H1 (cell line): ENCODE results near the gene DNAJC9. TPM values are rescaled to one million over a fixed set of nuclear protein-coding genes. Genes with fewer than 3 reads are reported as not detected.

Experiments
- CTCF ChIA-PET: fragments of 300-600 bp; sonication (Branson Sonifier 250); formaldehyde crosslinking; loops from one replicate; lab custom pipeline; 2021; ENCODE audit not compliant: partially characterized antibody; lab: Charles Lee
- POLR2A ChIA-PET: fragments of 300-600 bp; sonication (Branson Sonifier 250); formaldehyde crosslinking; loops from one replicate; lab custom pipeline; 2021; ENCODE audit warnings: inconsistent platforms; ENCODE audit not compliant: partially characterized antibody; lab: Charles Lee
- DNase-seq, 2 experiments: peaks; one replicate each; pipeline versions ENCODE4 v3.0.0 to v3.0.0-alpha.2; 2010 to 2022; ENCODE audit warnings: low spot score in 2 of 2, low read depth in 1 of 2, mixed read lengths in 1 of 2
- FAIRE-seq: peaks from 2 replicates; lab custom pipeline; 2011; peaks lifted over from hg19 to GRCh38; lab: Jason Lieb, UNC
- H2AFZ ChIP-seq: 2 replicates; pipeline ENCODE4 v1.8.1; 2012; ENCODE audit warnings: low read length, inconsistent platforms
- H2AK5ac ChIP-seq: 2 replicates; pipeline ENCODE4 v1.6.1; 2013; ENCODE audit warnings: low read depth, low read length
- H2BK120ac ChIP-seq: replicated peaks from 2 replicates; pipeline ENCODE3; 2013; ENCODE audit warnings: low read depth, low read length, inconsistent platforms
- H2BK12ac ChIP-seq: 2 replicates; pipeline ENCODE4 v1.6.1; 2013; ENCODE audit warnings: low read depth, low read length
- H2BK15ac ChIP-seq: 2 replicates; pipeline ENCODE4 v1.6.1; 2013; ENCODE audit warnings: low read length
- H2BK20ac ChIP-seq: 2 replicates; pipeline ENCODE4 v1.6.1; 2013; ENCODE audit warnings: low read length
- H2BK5ac ChIP-seq: 2 replicates; pipeline ENCODE4 v1.6.1; 2013; ENCODE audit warnings: low read depth, low read length
- H3K14ac ChIP-seq: 2 replicates; pipeline ENCODE4 v1.6.1; 2013; ENCODE audit warnings: inconsistent platforms; ENCODE audit not compliant: insufficient read length
- H3K18ac ChIP-seq: 2 replicates; pipeline ENCODE4 v1.6.1; 2013; ENCODE audit warnings: low read length; ENCODE audit errors: extremely low read depth
- H3K23ac ChIP-seq: 2 replicates; pipeline ENCODE4 v1.6.1; 2013; ENCODE audit warnings: inconsistent platforms; ENCODE audit not compliant: insufficient read length
- H3K23me2 ChIP-seq: 2 replicates; pipeline ENCODE4 v1.6.1; 2013; ENCODE audit warnings: low read depth, low read length
- H3K27ac ChIP-seq: 2 replicates; pipeline ENCODE4 v1.6.1; 2011; ENCODE audit warnings: low read depth, low read length, inconsistent platforms
- H3K27me3 ChIP-seq, 4 experiments: replicated peaks in 1 of 4; 1 replicate in 1 of 4; 2 replicates in 3 of 4; pipeline versions ENCODE4 v1.6.1 to v1.8.1; 2011 to 2013; ENCODE audit warnings: low read length in 3 of 4, mild to moderate bottlenecking in 3 of 4, inconsistent platforms in 2 of 4, mixed read lengths in 2 of 4, moderate library complexity in 1 of 4; ENCODE audit not compliant: control insufficient read depth in 3 of 4, insufficient read depth in 3 of 4; ENCODE audit errors: extremely low read depth in 1 of 4
- H3K36me3 ChIP-seq, 4 experiments: 2 replicates each; pipeline versions ENCODE4 v1.6.1 to v1.8.1; 2011 to 2013; ENCODE audit warnings: mild to moderate bottlenecking in 4 of 4, low read length in 3 of 4, moderate library complexity in 2 of 4, control low read depth in 1 of 4, inconsistent platforms in 1 of 4; ENCODE audit not compliant: insufficient read depth in 4 of 4, control insufficient read depth in 2 of 4
- H3K4ac ChIP-seq: replicated peaks from 2 replicates; pipeline ENCODE3; 2013; ENCODE audit warnings: low read length, low read depth, mixed read lengths, inconsistent platforms; ENCODE audit not compliant: insufficient read length
- H3K4me1 ChIP-seq, 4 experiments: replicated peaks in 1 of 4; 1 replicate in 1 of 4; 2 replicates in 3 of 4; pipeline versions ENCODE4 v1.6.1 to v1.8.1; 2011 to 2013; ENCODE audit warnings: low read length in 3 of 4, inconsistent platforms in 2 of 4, mixed read lengths in 1 of 4; ENCODE audit not compliant: insufficient read depth in 4 of 4, control insufficient read depth in 3 of 4
- H3K4me2 ChIP-seq, 2 experiments: 2 replicates each; pipeline versions ENCODE4 v1.6.1 to v1.8.1; 2011 to 2013; ENCODE audit warnings: low read depth in 2 of 2, low read length in 2 of 2, control low read depth in 1 of 2, inconsistent platforms in 1 of 2, mild to moderate bottlenecking in 1 of 2; ENCODE audit not compliant: insufficient read depth in 1 of 2
- H3K4me3 ChIP-seq, 4 experiments: fragments of 200-600, 300-600 bp in 1 of 4; sonication (generic), shearing (Covaris generic), sonication (Bioruptor Twin) in 1 of 4; 2 replicates each; pipeline versions ENCODE4 v1.5.1 to v1.8.1; 2011 to 2016; ENCODE audit warnings: low read length in 4 of 4, low read depth in 3 of 4, control low read depth in 2 of 4, inconsistent platforms in 2 of 4, mild to moderate bottlenecking in 2 of 4, mixed read lengths in 1 of 4, moderate library complexity in 1 of 4; ENCODE audit not compliant: insufficient read depth in 2 of 4; ENCODE audit errors: extremely low read depth in 1 of 4
- H3K56ac ChIP-seq: replicated peaks from 2 replicates; pipeline ENCODE3; 2013; ENCODE audit warnings: low read depth, mild to moderate bottlenecking, mixed read lengths, low read length, inconsistent platforms; ENCODE audit not compliant: insufficient read length
- H3K79me1 ChIP-seq: 2 replicates; pipeline ENCODE4 v1.6.1; 2013; ENCODE audit warnings: low read depth, low read length, control low read depth
- H3K79me2 ChIP-seq, 2 experiments: 2 replicates each; pipeline versions ENCODE4 v1.6.1 to v1.8.1; 2012 to 2013; ENCODE audit warnings: low read length in 2 of 2, mild to moderate bottlenecking in 2 of 2, inconsistent platforms in 1 of 2; ENCODE audit not compliant: insufficient read depth in 2 of 2, control insufficient read depth in 1 of 2
- H3K9ac ChIP-seq, 4 experiments: replicated peaks in 1 of 4; 1 replicate in 1 of 4; 2 replicates in 3 of 4; pipeline versions ENCODE4 v1.6.1 to v1.8.1; 2011 to 2013; ENCODE audit warnings: low read depth in 3 of 4, low read length in 3 of 4, control low read depth in 2 of 4, mild to moderate bottlenecking in 2 of 4, moderate library complexity in 2 of 4, inconsistent platforms in 1 of 4; ENCODE audit errors: extremely low read depth in 1 of 4
- H3K9me3 ChIP-seq, 2 experiments: 2 replicates each; pipeline versions ENCODE4 v1.6.1 to v1.8.1; 2012 to 2013; ENCODE audit warnings: mild to moderate bottlenecking in 2 of 2, moderate library complexity in 2 of 2, control low read depth in 1 of 2, inconsistent platforms in 1 of 2, low read depth in 1 of 2, low read length in 1 of 2, mixed read lengths in 1 of 2; ENCODE audit not compliant: insufficient read depth in 2 of 2
- H4K20me1 ChIP-seq, 2 experiments: replicated peaks in 1 of 2; 2 replicates each; pipeline versions ENCODE3 to v1.8.1; 2011 to 2013; ENCODE audit warnings: inconsistent platforms in 2 of 2, low read length in 2 of 2, mild to moderate bottlenecking in 1 of 2; ENCODE audit not compliant: insufficient read depth in 2 of 2, control insufficient read depth in 1 of 2
- H4K5ac ChIP-seq: 2 replicates; pipeline ENCODE4 v1.6.1; 2013; ENCODE audit warnings: low read length, low read depth, mixed read lengths, inconsistent platforms; ENCODE audit not compliant: insufficient read length
- H4K8ac ChIP-seq: 2 replicates; pipeline ENCODE4 v1.8.0; 2013; ENCODE audit warnings: mild to moderate bottlenecking, moderate library complexity, low read length, inconsistent platforms; ENCODE audit not compliant: insufficient read depth; ENCODE audit errors: extremely low read depth
- H4K91ac ChIP-seq: replicated peaks from 2 replicates; pipeline ENCODE3; 2013; ENCODE audit warnings: low read length, mixed read lengths, inconsistent platforms; ENCODE audit not compliant: insufficient read length
- EGR1 ChIP-seq: IDR thresholded peaks from 2 replicates; pipeline ENCODE4 v1.6.1; 2011; ENCODE audit warnings: low read depth, low read length, borderline replicate concordance
- EZH2 ChIP-seq: fragments of 200-600 bp; sonication (generic); IDR thresholded peaks from 2 replicates; pipeline ENCODE4 v1.7.1; 2012; ENCODE audit warnings: low read depth, mild to moderate bottlenecking, moderate library complexity, low read length, inconsistent platforms; ENCODE audit not compliant: severe bottlenecking
- FOSL1 ChIP-seq: IDR thresholded peaks from 2 replicates; pipeline ENCODE4 v1.6.1; 2011; ENCODE audit warnings: mild to moderate bottlenecking, low read depth, low read length, moderate library complexity; ENCODE audit not compliant: insufficient read depth
- GTF2F1 ChIP-seq: IDR thresholded peaks from 2 replicates; pipeline ENCODE4 v1.6.1; 2012; ENCODE audit warnings: low read depth, low read length, improper control_type of control experiment, borderline replicate concordance
- HDAC2 ChIP-seq, 2 experiments: fragments of 300-600 bp in 1 of 2; sonication (generic) in 1 of 2; IDR thresholded peaks; 2 replicates each; pipeline ENCODE4 v1.6.1; 2011 to 2012; ENCODE audit warnings: low read depth in 2 of 2, low read length in 2 of 2, mild to moderate bottlenecking in 2 of 2, moderate library complexity in 2 of 2, borderline replicate concordance in 1 of 2, inconsistent platforms in 1 of 2
- RNF2 ChIP-seq: fragments of 200-900, 300-1000 bp; sonication (generic); IDR thresholded peaks from 2 replicates; pipeline ENCODE4 v1.7.1; 2016; ENCODE audit warnings: borderline replicate concordance, low read depth, mild to moderate bottlenecking, antibody characterized with exemption, low read length; ENCODE audit not compliant: poor library complexity, severe bottlenecking; ENCODE audit errors: missing control alignments
- TAF7 ChIP-seq: optimal IDR thresholded peaks from 2 replicates; pipeline ENCODE3; 2011; ENCODE audit warnings: low read depth, mild to moderate bottlenecking, inconsistent platforms, low read length, moderate library complexity, borderline replicate concordance
- TBP ChIP-seq: IDR thresholded peaks from 2 replicates; pipeline ENCODE4 v1.6.1; 2011; ENCODE audit warnings: low read depth, low read length, improper control_type of control experiment
- TEAD4 ChIP-seq: IDR thresholded peaks from 2 replicates; pipeline ENCODE4 v1.6.1; 2012; ENCODE audit warnings: low read depth, low read length, inconsistent platforms, mixed read lengths
- WGBS, 2 experiments: shearing (Covaris generic) in 1 of 2; methylation state at CpG; one replicate each; pipeline versions ENCODE4 v1.1.6 to v1.1.7; 2013 to 2015; ENCODE audit warnings: low lambda C conversion rate in 2 of 2, mixed read lengths in 2 of 2, inconsistent platforms in 1 of 2, low coverage in 1 of 2, missing lambda C conversion rate in 1 of 2; ENCODE audit not compliant: insufficient replicate concordance in 2 of 2, insufficient coverage in 1 of 2, insufficient read length in 1 of 2; ENCODE audit errors: extremely low coverage in 1 of 2, missing lambda C conversion rate in 1 of 2; 5-methylcytosine and 5-hydroxymethylcytosine counted together
- polyA plus RNA-seq, 7 experiments: library from polyadenylated mRNA; depleted of rRNA in 3 of 7; stranded (reverse) in 5 of 7; unstranded in 2 of 7; fragments of >200 nt in 5 of 7; fragments of 200-250 nt in 2 of 7; gene quantifications; 1 replicate in 5 of 7; 2 replicates in 1 of 7; 4 replicates in 1 of 7; pipeline versions ENCODE4 v1.2.1 to v1.2.3, GENCODE V29; 2011 to 2013; ENCODE audit warnings: missing spikeins in 2 of 7, mixed read lengths in 2 of 7
- total RNA-seq: library from RNA; stranded (reverse); fragmentation: NEBNext Ultra II Directional; extraction: Animal tissue kit (Norgen Biotek cat#: 25700); gene quantifications from 2 replicates; pipeline ENCODE4 v1.2.1, GENCODE V29; 2021

The DNAJC9 gene
- total and polyA plus RNA-seq, 2 of the 8 experiments (the other 6 are each of a cell fraction or from before 2014, with no cell fraction given): 26.0 to 32.2 TPM

DNA sequence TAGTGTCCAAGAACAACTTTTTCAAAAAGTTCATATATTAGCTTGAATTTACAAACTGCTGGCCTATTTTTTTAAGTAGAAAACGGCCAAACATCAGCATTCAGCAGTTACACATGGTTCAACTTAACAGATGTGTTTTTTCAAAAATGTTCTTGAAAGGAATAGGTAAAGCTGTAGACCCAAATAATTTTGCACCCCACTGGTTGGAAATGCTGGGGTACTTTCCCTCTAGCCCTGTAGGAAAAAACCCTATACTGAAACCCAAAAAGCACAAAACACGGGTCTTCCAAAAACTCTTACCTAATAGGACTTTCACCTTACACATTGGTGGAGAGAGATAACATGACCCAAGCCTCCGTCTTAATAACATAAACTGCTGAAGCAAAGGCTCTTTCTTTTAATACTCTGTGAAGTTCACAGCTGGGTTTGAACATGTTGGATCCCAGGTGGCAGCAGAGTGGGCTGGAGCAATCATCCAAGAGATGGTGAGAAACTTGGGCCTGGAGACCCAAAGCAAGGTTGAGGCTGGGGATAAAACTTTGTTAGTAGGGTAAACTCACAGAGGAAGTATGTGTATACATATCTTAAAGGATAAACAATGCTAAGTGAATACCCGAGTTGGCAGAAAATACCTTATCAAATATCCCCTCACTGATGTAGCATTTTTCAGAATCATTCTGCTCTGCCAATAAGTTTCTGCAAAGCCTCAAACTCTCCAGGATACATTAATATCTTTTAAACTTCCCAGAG is 629 bp upstream of the DNAJC9 start:
- Histone ChIP-seq H2BK15ac (no peak overlapping the region), H3K18ac (no peak overlapping the region), H3K27ac (peak overlapping the region; percentile 71), H3K9me3 (no peaks in the 10 kb centered on the region), H2BK12ac (no peak overlapping the region), H3K4me1 (peaks cover 0 to 4% (median 3%) of the 10 kb centered on the region in 4 experiments; a peak in 5 of 7 replicates), H3K36me3 (peaks cover 14 to 49% (median 37%) of the 10 kb centered on the region in 4 experiments), H3K9ac (peak overlapping the region in 3 of 4 experiments; percentile 72 to 98 (median 97); a peak in 5 of 7 replicates), H3K27me3 (no peaks in the 10 kb centered on the region), H2BK20ac (no peak overlapping the region), H3K14ac (no peak overlapping the region), H3K79me2 (peaks cover 7 to 68% of the 10 kb centered on the region in 2 experiments; a peak in 2 of 4 replicates), H4K20me1 (peaks cover 0 to 3% of the 10 kb centered on the region in 2 experiments), H3K56ac (peak overlapping the region; percentile 4), H4K8ac (no peak overlapping the region; the same call in 1 of the 2 replicates), H3K4me2 (peak overlapping the region; percentile 21 to 69), H4K91ac (no peak overlapping the region), H4K5ac (peak overlapping the region; percentile 42), H3K23ac (no peak overlapping the region), H2AK5ac (no peak overlapping the region), H3K4ac (no peak overlapping the region), H3K23me2 (peaks cover 5% of the 10 kb centered on the region), H3K79me1 (0 out of 2 replicates have a peak, but pooled peaks cover 3% of the 10 kb centered on the region), H2AFZ (no peak overlapping the region), H2BK5ac (no peak overlapping the region), H2BK120ac (no peak overlapping the region), H3K4me3 (peak overlapping the region; percentile 57 to 92 (median 86); a peak in 7 of 8 replicates)
- WGBS, 2 experiments: 63% methylated on average over 4 of the region's 4 CpGs; no CpG with 5 or more reads in 1 of the 2 experiments
- POLR2A ChIA-PET: interaction anchor here (0.6 to 4.8 kb wide), 44 partner anchors 8 to 525 kb away, joined by 3 to 62 read pairs (median 5); partner anchors contain the start of genes ANXA7, CFAP70, ECD and FAM149B1
- DNase-seq (no peak), FAIRE-seq (no peak)
- CTCF ChIA-PET: interaction anchor here (1.7 kb wide), 1 partner anchor 12 kb away, joined by 4 read pairs; no protein-coding TSS in a partner anchor
- TF ChIP-seq HDAC2 (IDR thresholded peaks at IDR 0.05; ENCODE audit: borderline replicate concordance in 1 of 2, low read depth in 2 of 2, low read length in 2 of 2) (no peak), EGR1 (no peak), EZH2 (no peak), TEAD4 (no peak), FOSL1 (no peak), TBP (no peak), RNF2 (no peak), GTF2F1 (no peak), TAF7 (no peak)
